Uterus (tissue), 4 donors: ENCODE measurements around the gene FCRL5. TPM values are rescaled to one million over a fixed set of nuclear protein-coding genes. Genes with fewer than 3 reads are reported as not detected.

Experiments
- DNase-seq, 2 donors: peaks; one replicate each; pipeline ENCODE4 v3.0.0-alpha.2; 2019 to 2020
- H3K27ac ChIP-seq, 2 donors: fragments of 200-600 bp; sonication (generic); 1 replicate in 1 of 2; 2 replicates in 1 of 2; pipeline ENCODE4 v1.5.1; 2016 to 2018
- H3K27me3 ChIP-seq, 2 donors: fragments of 200-600 bp; sonication (generic); one replicate each; pipeline ENCODE4 v1.5.1; 2018 to 2019; ENCODE audit warnings: control low read depth in 1 of 2
- H3K36me3 ChIP-seq, 2 donors: fragments of 200-600 bp; sonication (generic); one replicate each; pipeline ENCODE4 v1.5.1; 2019; ENCODE audit warnings: control low read depth in 1 of 2
- H3K4me1 ChIP-seq, 2 donors: fragments of 200-600 bp; sonication (generic); one replicate each; pipeline ENCODE4 v1.5.1; 2018 to 2019; ENCODE audit warnings: control low read depth in 1 of 2
- H3K4me3 ChIP-seq, 2 donors: fragments of 200-600 bp; sonication (generic); 1 replicate in 1 of 2; 2 replicates in 1 of 2; pipeline ENCODE4 v1.5.1; 2018 to 2019; ENCODE audit warnings: mild to moderate bottlenecking in 1 of 2
- H3K9me3 ChIP-seq, 2 donors: fragments of 200-600 bp; sonication (generic); one replicate each; pipeline ENCODE4 v1.5.1; 2019; ENCODE audit warnings: control low read depth in 1 of 2
- CTCF ChIP-seq, 4 experiments: fragments of 200-600 bp in 2 of 4; fragments of 450-650 bp in 2 of 4; sonication (generic) in 2 of 4; IDR thresholded peaks; one replicate each; pipeline ENCODE4 v1.5.1; 2016 to 2019; ENCODE audit warnings: antibody characterized with exemption in 4 of 4, mild to moderate bottlenecking in 2 of 4, moderate library complexity in 1 of 4
- POLR2A ChIP-seq, 2 donors: fragments of 450-650 bp; IDR thresholded peaks; one replicate each; pipeline ENCODE4 v1.6.1; 2016; ENCODE audit warnings: antibody characterized with exemption in 2 of 2, mild to moderate bottlenecking in 1 of 2, moderate library complexity in 1 of 2
- intact Hi-C: fragments of 100-400 bp; cut with DNase I; formaldehyde crosslinking; loops from one replicate; pipeline ENCODE4 v1.15.1; 2023; ENCODE audit warnings: low total_unique reads
- total RNA-seq, 4 donors: library from RNA; depleted of rRNA in 3 of 4; stranded (reverse); fragments of >200 nt in 3 of 4; gene quantifications; one replicate each; pipeline versions ENCODE4 v1.1.0 to v1.2.4, GENCODE V29; 2014 to 2023
- donor health status: DM: yes; HTN: yes; CAD: no.

Gene FCRL5
- total RNA-seq, 4 donors from 2014 or later: 0.48 to 1.3 TPM; not detected in 2

- no peaks in the 10 kb centered on the region for H3K4me1 ChIP-seq
- peaks cover 0 to 3% of the 10 kb centered on the region in 2 donors for H3K9me3 ChIP-seq
- H3K36me3 ChIP-seq: no peaks in the 10 kb centered on the region
- DNase-seq: no peak
- H3K4me3 ChIP-seq: no peak overlapping the region
- H3K27ac ChIP-seq: no peak overlapping the region
- no peaks in the 10 kb centered on the region for H3K27me3 ChIP-seq
- intact Hi-C loops: no loop called here
- no peak for TF ChIP-seq POLR2A (IDR thresholded peaks at IDR 0.05)
- no peak for TF ChIP-seq CTCF (IDR thresholded peaks at IDR 0.05)
These were observed 68.7 kb downstream of the FCRL5 start for GRCh38 chr1:157483635-157484034.

DNA sequence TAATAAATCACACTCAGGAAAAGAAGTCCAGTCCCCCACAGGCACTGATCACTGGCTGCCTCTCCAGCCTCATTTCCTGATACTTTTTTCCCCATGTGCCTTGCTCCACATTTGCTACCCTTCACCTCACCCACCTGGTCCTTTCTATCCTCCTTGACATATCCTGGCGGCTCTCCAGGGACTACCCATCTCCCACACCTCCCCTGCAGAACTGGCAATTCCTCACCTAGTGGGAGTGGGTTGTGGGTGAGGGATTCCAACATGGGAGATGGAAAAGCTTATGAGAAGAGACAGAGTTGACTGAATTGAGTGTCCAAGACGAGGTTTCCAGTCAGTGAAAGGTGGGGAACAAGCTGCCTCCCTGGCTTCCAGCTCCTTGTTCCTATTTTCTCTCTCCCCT is 69.6 kb downstream of the FCRL5 start:
- DNase-seq: no peak
- Histone ChIP-seq H3K36me3 (no peaks in the 10 kb centered on the region), H3K27me3 (no peaks in the 10 kb centered on the region), H3K9me3 (peaks cover 0 to 3% of the 10 kb centered on the region in 2 donors), H3K4me3 (no peak overlapping the region), H3K4me1 (no peaks in the 10 kb centered on the region), H3K27ac (no peak overlapping the region)
- TF ChIP-seq POLR2A (IDR thresholded peaks at IDR 0.05) (no peak), CTCF (IDR thresholded peaks at IDR 0.05) (no peak)
- intact Hi-C loops: no loop called here

- intact Hi-C loops: no loop called here
- Histone ChIP-seq H3K4me3 (no peak overlapping the region), H3K4me1 (no peaks in the 10 kb centered on the region), H3K27ac (no peak overlapping the region), H3K27me3 (no peaks in the 10 kb centered on the region), H3K9me3 (peaks cover 0 to 3% of the 10 kb centered on the region in 2 donors), H3K36me3 (no peaks in the 10 kb centered on the region)
- no peak for DNase-seq
- no peak for TF ChIP-seq POLR2A (IDR thresholded peaks at IDR 0.05)
- no peak for TF ChIP-seq CTCF (IDR thresholded peaks at IDR 0.05)
These were observed 70.1 kb downstream of the FCRL5 start for GRCh38 chr1:157482174-157482573.

GRCh38 chr1:157478030-157478429 is 74.3 kb downstream of the FCRL5 start:
- H3K9me3 ChIP-seq: peaks cover 0 to 3% of the 10 kb centered on the region in 2 donors
- TF ChIP-seq POLR2A (IDR thresholded peaks at IDR 0.05): no peak
- no peak for TF ChIP-seq CTCF (IDR thresholded peaks at IDR 0.05)
- DNase-seq: no peak

DNA sequence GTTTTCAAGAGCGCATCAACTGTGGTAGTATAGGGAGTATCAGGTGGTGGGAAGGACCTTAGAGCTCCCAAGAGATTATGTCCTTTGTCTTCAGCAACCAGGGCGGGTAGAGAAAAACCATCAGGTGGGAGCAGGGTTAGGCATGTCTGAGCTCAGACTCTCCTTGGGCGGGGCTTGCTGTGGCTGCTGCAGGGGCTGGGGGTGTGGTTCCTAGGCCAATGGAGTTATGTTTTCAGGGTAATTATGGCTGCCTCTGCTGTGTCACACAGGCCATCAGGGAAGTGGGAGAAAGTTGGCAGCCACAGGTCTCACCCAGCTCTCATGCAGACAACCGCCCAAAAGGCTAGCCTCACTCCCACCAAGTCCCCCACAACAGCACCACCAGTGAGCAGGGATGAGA is 74.9 kb downstream of the FCRL5 start:
- no peaks in the 10 kb centered on the region for H3K4me1 ChIP-seq
- no peaks in the 10 kb centered on the region for H3K36me3 ChIP-seq
- H3K9me3 ChIP-seq: peaks cover 0 to 3% of the 10 kb centered on the region in 2 donors
- DNase-seq: no peak
- H3K4me3 ChIP-seq: no peak overlapping the region
- TF ChIP-seq POLR2A (IDR thresholded peaks at IDR 0.05) (no peak), CTCF (IDR thresholded peaks at IDR 0.05) (no peak)
- intact Hi-C loops: no loop called here
- no peaks in the 10 kb centered on the region for H3K27me3 ChIP-seq
- no peak overlapping the region for H3K27ac ChIP-seq

More at GRCh38 chr1:157478030-157478429, 74.3 kb downstream of the FCRL5 start:
- intact Hi-C loops: no loop called here
- H3K4me1 ChIP-seq: no peaks in the 10 kb centered on the region
- H3K27me3 ChIP-seq: no peaks in the 10 kb centered on the region
- H3K27ac ChIP-seq: no peak overlapping the region
- H3K4me3 ChIP-seq: no peak overlapping the region
- H3K36me3 ChIP-seq: no peaks in the 10 kb centered on the region
